ENCODE data around the gene TOP3A. TPM values are rescaled to one million over a fixed set of nuclear protein-coding genes. Genes with fewer than 3 reads are reported as not detected.

The TOP3A gene
- total RNA-seq, 1 experiment from 2014 or later, result 56.1 TPM

GRCh38 chr17:18229771-18230170 is 85.0 kb downstream of the TOP3A start (continued):
- TF ChIP-seq ARID4B (CRISPR knock-in tag; IDR thresholded peaks at IDR 0.05; ENCODE audit: borderline replicate concordance), result no peak
- no peak for TF ChIP-seq IRF2 (CRISPR knock-in tag; IDR thresholded peaks at IDR 0.05; ENCODE audit: borderline replicate concordance, low read depth)
- no peak for TF ChIP-seq ZNF416 (CRISPR knock-in tag; IDR thresholded peaks at IDR 0.05)

GRCh38 chr17:18229254-18229653 is 85.5 kb downstream of the TOP3A start:
- Mint-ChIP-seq H3K27me3 (ENCODE audit: low read depth) (no peaks in the 10 kb centered on the region), H3K4me1 (peaks cover 19% of the 10 kb centered on the region), H3K4me3 (no peak overlapping the region), H3K36me3 (peaks cover 2% of the 10 kb centered on the region; the same call in 1 of the 2 replicates), H3K9me3 (no peaks in the 10 kb centered on the region), H3K27ac (no peak overlapping the region)
- no peak for ATAC-seq
- POLR2A ChIA-PET, result interaction anchor here (0.8 kb wide), 1 partner anchor 12 kb away, joined by 3 read pairs; no protein-coding TSS in a partner anchor
- CTCF ChIA-PET, result interaction anchor here (1.5 kb wide), 1 partner anchor 38 kb away, joined by 3 read pairs; no protein-coding TSS in a partner anchor
- DNase-seq (ENCODE audit: low spot score), result no peak
- TF ChIP-seq RELA (CRISPR knock-in tag; IDR thresholded peaks at IDR 0.05; ENCODE audit: borderline replicate concordance) (no peak), CREM (CRISPR knock-in tag; IDR thresholded peaks at IDR 0.05) (no peak), FOXJ3 (CRISPR knock-in tag; IDR thresholded peaks at IDR 0.05; ENCODE audit: borderline replicate concordance) (no peak), PRRX2 (CRISPR knock-in tag; IDR thresholded peaks at IDR 0.05) (no peak), RORB (CRISPR knock-in tag; IDR thresholded peaks at IDR 0.05) (no peak), ZBTB43 (CRISPR knock-in tag; IDR thresholded peaks at IDR 0.05) (no peak), PREB (CRISPR knock-in tag; IDR thresholded peaks at IDR 0.05; ENCODE audit: borderline replicate concordance) (no peak), ARID4B (CRISPR knock-in tag; IDR thresholded peaks at IDR 0.05; ENCODE audit: borderline replicate concordance) (no peak), JUN (CRISPR knock-in tag; IDR thresholded peaks at IDR 0.05) (no peak), MXD4 (CRISPR knock-in tag; IDR thresholded peaks at IDR 0.05; ENCODE audit: borderline replicate concordance) (no peak), CDX4 (CRISPR knock-in tag; IDR thresholded peaks at IDR 0.05; ENCODE audit: borderline replicate concordance) (no peak), ZBTB21 (CRISPR knock-in tag; IDR thresholded peaks at IDR 0.05; ENCODE audit: borderline replicate concordance) (no peak), ZNF121 (CRISPR knock-in tag; IDR thresholded peaks at IDR 0.05) (no peak), ZSCAN18 (CRISPR knock-in tag; IDR thresholded peaks at IDR 0.05) (no peak), ZNF512 (CRISPR knock-in tag; IDR thresholded peaks at IDR 0.05; ENCODE audit: borderline replicate concordance) (no peak), SMAD4 (CRISPR knock-in tag; IDR thresholded peaks at IDR 0.05) (no peak)
- TF ChIP-seq, protein P1, sequence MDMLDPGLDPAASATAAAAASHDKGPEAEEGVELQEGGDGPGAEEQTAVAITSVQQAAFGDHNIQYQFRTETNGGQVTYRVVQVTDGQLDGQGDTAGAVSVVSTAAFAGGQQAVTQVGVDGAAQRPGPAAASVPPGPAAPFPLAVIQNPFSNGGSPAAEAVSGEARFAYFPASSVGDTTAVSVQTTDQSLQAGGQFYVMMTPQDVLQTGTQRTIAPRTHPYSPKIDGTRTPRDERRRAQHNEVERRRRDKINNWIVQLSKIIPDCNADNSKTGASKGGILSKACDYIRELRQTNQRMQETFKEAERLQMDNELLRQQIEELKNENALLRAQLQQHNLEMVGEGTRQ (CRISPR knock-in tag; IDR thresholded peaks at IDR 0.05), result no peak

Measured in WTC11 (cell line).